ENCODE results near the gene SH3PXD2B. TPM values are rescaled to one million over a fixed set of nuclear protein-coding genes. Genes with fewer than 3 reads are reported as not detected.

The SH3PXD2B gene
- total and polyA plus RNA-seq, 2 of the 4 experiments (the other 2 are of a cell fraction) = 8.2 to 14.4 TPM

DNA sequence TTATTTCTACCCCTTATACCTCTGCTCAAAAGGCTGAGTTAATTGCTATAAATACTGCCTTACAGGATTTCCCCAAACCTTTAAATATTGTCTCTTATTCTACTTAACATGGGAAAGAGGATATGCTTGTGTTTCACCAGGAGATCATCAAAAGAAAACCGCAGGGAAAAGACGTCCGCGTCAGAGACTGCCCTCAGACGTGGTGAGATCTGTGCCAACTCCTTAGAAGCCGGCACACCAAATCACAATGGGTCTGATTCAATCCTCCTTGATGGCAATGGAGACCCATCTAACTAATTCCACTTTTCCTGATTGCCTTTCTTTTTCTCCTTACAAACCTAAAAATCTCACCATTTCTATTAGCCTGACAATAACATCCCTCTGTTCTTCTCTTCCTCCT, 55.0 kb downstream of the SH3PXD2B start:
- peaks cover 8 to 12% of the 10 kb centered on the region in 2 experiments for H3K79me1 ChIP-seq (ENCODE audit: low read depth in 1 of 2, low read length in 2 of 2)
- H3K27me3 ChIP-seq (ENCODE audit: control insufficient read depth, insufficient read depth, low read length) = no peaks in the 10 kb centered on the region
- H2BK20ac ChIP-seq (ENCODE audit: low read depth, low read length) = no peak overlapping the region
- dilution Hi-C loops (cut with HindIII; ENCODE audit: low sequenced_read_pairs, unreplicated experiment) (no loop called here), in situ Hi-C loops (cut with MboI; ENCODE audit: low sequenced_read_pairs) (no loop called here), intact Hi-C loops (cut with micrococcal nuclease) (no loop called here)
- ATAC-seq (ENCODE audit: low read depth) = no peak
- no peak overlapping the region for H3K4me3 ChIP-seq (ENCODE audit: insufficient read depth, low read depth, low read length)
- peaks cover 10% of the 10 kb centered on the region; the same call in 1 of the 2 replicates for H3K4me1 ChIP-seq (ENCODE audit: control insufficient read depth, insufficient read depth, low read length)
- H2BK120ac ChIP-seq (ENCODE audit: low read depth, low read length) = no peak overlapping the region
- H3K27ac ChIP-seq (ENCODE audit: insufficient read depth, low read length) = no peak overlapping the region
- no peak overlapping the region for H3K4ac ChIP-seq (ENCODE audit: low read depth, low read length)
- WGBS, 2 experiments (ENCODE audit: extremely low coverage in 2 of 2, insufficient read length in 1 of 2) = 95% methylated on average over 2 of the region's 6 CpGs; no CpG with 5 or more reads in 1 of the 2 experiments
- H4K5ac ChIP-seq (ENCODE audit: low read depth, low read length) = no peak overlapping the region
- peaks cover 3% of the 10 kb centered on the region; the same call in 1 of the 2 replicates for H3K9me1 ChIP-seq (ENCODE audit: insufficient read depth, low read length)
- ChIA-PET POLR2A (ENCODE audit: unreplicated experiment) (no interaction called here), CTCF (no interaction called here)
- H2AK9ac ChIP-seq (replicated peaks; ENCODE audit: low read depth, low read length, poor library complexity) = no peak overlapping the region
- H4K20me1 ChIP-seq (ENCODE audit: insufficient read depth, low read length) = no peaks in the 10 kb centered on the region; the same call in 1 of the 2 replicates
- H2AK5ac ChIP-seq (ENCODE audit: low read depth, low read length) = no peak overlapping the region
- no peak overlapping the region for H3K4me2 ChIP-seq (ENCODE audit: low read depth, low read length)
- TF ChIP-seq, protein P1, sequence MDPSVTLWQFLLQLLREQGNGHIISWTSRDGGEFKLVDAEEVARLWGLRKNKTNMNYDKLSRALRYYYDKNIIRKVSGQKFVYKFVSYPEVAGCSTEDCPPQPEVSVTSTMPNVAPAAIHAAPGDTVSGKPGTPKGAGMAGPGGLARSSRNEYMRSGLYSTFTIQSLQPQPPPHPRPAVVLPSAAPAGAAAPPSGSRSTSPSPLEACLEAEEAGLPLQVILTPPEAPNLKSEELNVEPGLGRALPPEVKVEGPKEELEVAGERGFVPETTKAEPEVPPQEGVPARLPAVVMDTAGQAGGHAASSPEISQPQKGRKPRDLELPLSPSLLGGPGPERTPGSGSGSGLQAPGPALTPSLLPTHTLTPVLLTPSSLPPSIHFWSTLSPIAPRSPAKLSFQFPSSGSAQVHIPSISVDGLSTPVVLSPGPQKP (IDR thresholded peaks at IDR 0.05; ENCODE audit: borderline replicate concordance, low read depth, low read length) = no peak
- no peak for TF ChIP-seq CEBPB (IDR thresholded peaks at IDR 0.05; ENCODE audit: low read depth, low read length)
- TF ChIP-seq MAZ (IDR thresholded peaks at IDR 0.05; ENCODE audit: borderline replicate concordance, low read depth, low read length) = no peak
- no peak for TF ChIP-seq NFE2L2 (IDR thresholded peaks at IDR 0.05; ENCODE audit: low read depth, low read length)
- no peak for TF ChIP-seq RAD21 (IDR thresholded peaks at IDR 0.05; ENCODE audit: low read length)
- TF ChIP-seq BHLHE40 (IDR thresholded peaks at IDR 0.05; ENCODE audit: low read depth, low read length) = no peak
- no peak for TF ChIP-seq MXI1 (IDR thresholded peaks at IDR 0.05; ENCODE audit: borderline replicate concordance, low read depth, low read length)
- TF ChIP-seq MAFK (IDR thresholded peaks at IDR 0.05; ENCODE audit: low read depth, low read length) = no peak
- TF ChIP-seq, protein P2, sequence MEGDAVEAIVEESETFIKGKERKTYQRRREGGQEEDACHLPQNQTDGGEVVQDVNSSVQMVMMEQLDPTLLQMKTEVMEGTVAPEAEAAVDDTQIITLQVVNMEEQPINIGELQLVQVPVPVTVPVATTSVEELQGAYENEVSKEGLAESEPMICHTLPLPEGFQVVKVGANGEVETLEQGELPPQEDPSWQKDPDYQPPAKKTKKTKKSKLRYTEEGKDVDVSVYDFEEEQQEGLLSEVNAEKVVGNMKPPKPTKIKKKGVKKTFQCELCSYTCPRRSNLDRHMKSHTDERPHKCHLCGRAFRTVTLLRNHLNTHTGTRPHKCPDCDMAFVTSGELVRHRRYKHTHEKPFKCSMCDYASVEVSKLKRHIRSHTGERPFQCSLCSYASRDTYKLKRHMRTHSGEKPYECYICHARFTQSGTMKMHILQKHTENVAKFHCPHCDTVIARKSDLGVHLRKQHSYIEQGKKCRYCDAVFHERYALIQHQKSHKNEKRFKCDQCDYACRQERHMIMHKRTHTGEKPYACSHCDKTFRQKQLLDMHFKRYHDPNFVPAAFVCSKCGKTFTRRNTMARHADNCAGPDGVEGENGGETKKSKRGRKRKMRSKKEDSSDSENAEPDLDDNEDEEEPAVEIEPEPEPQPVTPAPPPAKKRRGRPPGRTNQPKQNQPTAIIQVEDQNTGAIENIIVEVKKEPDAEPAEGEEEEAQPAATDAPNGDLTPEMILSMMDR (conservative IDR thresholded peaks at IDR 0.05; ENCODE audit: low read depth, low read length) = no peak
- no peak for TF ChIP-seq POLR2A (IDR thresholded peaks at IDR 0.05; ENCODE audit: low read depth, low read length)
- TF ChIP-seq SMC3 (IDR thresholded peaks at IDR 0.05; ENCODE audit: low read depth, low read length) = no peak
- no peak for TF ChIP-seq RFX5 (IDR thresholded peaks at IDR 0.05; ENCODE audit: low read depth, low read length)
- no peak for TF ChIP-seq RCOR1 (IDR thresholded peaks at IDR 0.05; ENCODE audit: insufficient replicate concordance, low read length)
- no peak overlapping the region for H2BK15ac ChIP-seq (ENCODE audit: low read depth, low read length)
- H3K56ac ChIP-seq (ENCODE audit: extremely low read depth, insufficient read depth, low read length) = no peak overlapping the region
- H3K18ac ChIP-seq (ENCODE audit: low read depth, low read length) = no peak overlapping the region
- no peak overlapping the region for H2AFZ ChIP-seq (replicated peaks; ENCODE audit: low read length, poor library complexity)
- peaks cover 18% of the 10 kb centered on the region for H3K36me3 ChIP-seq (ENCODE audit: control insufficient read depth, insufficient read depth, low read length)
- DNase-seq = no peak
- no peak overlapping the region for H2BK5ac ChIP-seq (ENCODE audit: low read depth, low read length, poor library complexity, severe bottlenecking)
- no peak overlapping the region for H3K14ac ChIP-seq (replicated peaks; ENCODE audit: low read depth, low read length)
- H4K8ac ChIP-seq (ENCODE audit: low read depth in 2 of 2, low read length in 2 of 2) = no peak overlapping the region
- no peak overlapping the region for H3K23ac ChIP-seq (ENCODE audit: low read depth, low read length)
- H3K9ac ChIP-seq (ENCODE audit: low read depth, low read length) = no peak overlapping the region
- BruUV-seq (replicated peaks) = no TSS peak
- no peak overlapping the region for H4K91ac ChIP-seq (ENCODE audit: insufficient read depth, low read depth, low read length)
- H3K9me3 ChIP-seq (ENCODE audit: control insufficient read depth, insufficient read depth, low read length) = no peaks in the 10 kb centered on the region

Measured in IMR-90 (cell line).